ENCODE results near the gene HPS1. TPM values are rescaled to one million over a fixed set of nuclear protein-coding genes. Genes with fewer than 3 reads are reported as not detected.
A peak's percentile ranks its signal among the peaks of the same experiment; 100 is the strongest.

The HPS1 gene
- total RNA-seq, 4 donors from 2014 or later = 48.6 to 66.7 (median 60.5) TPM

DNA sequence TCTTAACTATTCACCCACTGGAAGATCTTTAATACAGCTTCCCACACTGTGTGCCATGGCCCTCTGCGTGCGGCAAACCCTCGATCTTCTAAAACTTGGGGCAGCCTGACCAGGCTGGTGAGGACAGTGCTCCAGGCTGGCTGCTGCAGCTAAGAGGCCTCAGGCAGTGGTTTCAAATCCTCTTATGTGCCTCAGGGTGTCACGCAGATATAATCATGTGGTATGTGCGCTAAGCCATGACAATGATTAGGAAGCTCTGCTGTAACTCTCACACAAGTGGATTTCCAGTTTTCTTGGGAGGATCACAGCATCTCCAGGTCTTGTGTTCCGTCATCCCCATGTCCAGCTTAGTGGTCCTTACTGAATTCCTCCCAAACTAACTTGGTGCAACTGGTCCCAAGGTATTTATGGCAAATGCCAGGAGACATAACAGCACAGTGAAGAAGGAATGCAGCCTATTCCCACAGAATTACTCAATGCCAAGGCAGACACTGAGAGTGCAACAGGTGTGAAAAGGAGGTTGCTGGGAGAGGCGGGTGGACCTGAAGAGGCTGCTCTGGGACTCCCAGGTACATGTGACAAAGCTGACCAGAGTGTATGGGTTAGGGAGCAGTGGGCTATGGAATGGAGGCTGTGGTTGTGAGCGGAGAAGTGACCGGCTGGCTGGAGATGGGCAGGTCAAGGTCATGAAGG, 2.3 kb downstream of the HPS1 start:
- H3K36me3 ChIP-seq = peaks cover 5 to 15% of the 10 kb centered on the region in 2 donors
- 73 to 84% methylated on average over 9 of the region's 9 CpGs for WGBS, 2 donors
- intact Hi-C loops (cut with DNase I) = no loop called here

DNA sequence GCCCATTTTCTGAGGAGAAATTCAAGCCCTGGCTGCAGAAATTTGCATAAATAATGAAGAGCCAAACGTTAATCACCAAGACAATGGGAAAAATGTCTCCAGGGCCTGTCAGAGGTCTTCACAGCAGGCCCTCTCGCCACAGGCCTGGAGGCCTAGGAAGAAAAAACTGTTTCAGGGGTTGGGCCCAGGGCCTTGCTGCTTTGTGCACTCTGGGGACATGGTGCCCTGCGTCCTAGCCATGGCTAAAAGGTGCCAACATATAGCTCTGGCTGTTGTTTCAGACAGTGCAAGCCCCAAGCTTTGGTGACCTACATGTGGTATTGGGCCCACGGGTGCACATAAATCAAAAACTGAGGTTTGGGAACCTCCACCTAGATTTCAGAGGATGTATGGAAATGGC, 8.0 kb downstream of the HPS1 start:
- Histone ChIP-seq H3K27me3 (no peaks in the 10 kb centered on the region), H3K9me3 (no peaks in the 10 kb centered on the region), H3K36me3 (peaks cover 20 to 39% of the 10 kb centered on the region in 2 donors), H3K27ac (no peak overlapping the region), H3K4me3 (replicated peaks in 1 of 3) (no peak overlapping the region), H3K4me1 (no peaks in the 10 kb centered on the region)
- intact Hi-C loops (cut with DNase I) = no loop called here
- TF ChIP-seq, protein P1, sequence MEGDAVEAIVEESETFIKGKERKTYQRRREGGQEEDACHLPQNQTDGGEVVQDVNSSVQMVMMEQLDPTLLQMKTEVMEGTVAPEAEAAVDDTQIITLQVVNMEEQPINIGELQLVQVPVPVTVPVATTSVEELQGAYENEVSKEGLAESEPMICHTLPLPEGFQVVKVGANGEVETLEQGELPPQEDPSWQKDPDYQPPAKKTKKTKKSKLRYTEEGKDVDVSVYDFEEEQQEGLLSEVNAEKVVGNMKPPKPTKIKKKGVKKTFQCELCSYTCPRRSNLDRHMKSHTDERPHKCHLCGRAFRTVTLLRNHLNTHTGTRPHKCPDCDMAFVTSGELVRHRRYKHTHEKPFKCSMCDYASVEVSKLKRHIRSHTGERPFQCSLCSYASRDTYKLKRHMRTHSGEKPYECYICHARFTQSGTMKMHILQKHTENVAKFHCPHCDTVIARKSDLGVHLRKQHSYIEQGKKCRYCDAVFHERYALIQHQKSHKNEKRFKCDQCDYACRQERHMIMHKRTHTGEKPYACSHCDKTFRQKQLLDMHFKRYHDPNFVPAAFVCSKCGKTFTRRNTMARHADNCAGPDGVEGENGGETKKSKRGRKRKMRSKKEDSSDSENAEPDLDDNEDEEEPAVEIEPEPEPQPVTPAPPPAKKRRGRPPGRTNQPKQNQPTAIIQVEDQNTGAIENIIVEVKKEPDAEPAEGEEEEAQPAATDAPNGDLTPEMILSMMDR (IDR thresholded peaks at IDR 0.05) = no peak
- TF ChIP-seq POLR2A (IDR thresholded peaks at IDR 0.05) = no peak
- no peak for DNase-seq
- WGBS, 2 donors = 91 to 95% methylated on average over 4 of the region's 4 CpGs

More for the DNA sequence above, 2.3 kb downstream of the HPS1 start:
- Histone ChIP-seq H3K4me3 (replicated peaks in 1 of 3) (no peak overlapping the region), H3K4me1 (peaks cover 7 to 18% of the 10 kb centered on the region in 2 donors), H3K27ac (no peak overlapping the region), H3K27me3 (no peaks in the 10 kb centered on the region), H3K9me3 (no peaks in the 10 kb centered on the region)
- peak; percentile 39 to 44 for DNase-seq
- no peak for TF ChIP-seq POLR2A (IDR thresholded peaks at IDR 0.05)
- TF ChIP-seq, protein P1 (IDR thresholded peaks at IDR 0.05) = no peak

DNA sequence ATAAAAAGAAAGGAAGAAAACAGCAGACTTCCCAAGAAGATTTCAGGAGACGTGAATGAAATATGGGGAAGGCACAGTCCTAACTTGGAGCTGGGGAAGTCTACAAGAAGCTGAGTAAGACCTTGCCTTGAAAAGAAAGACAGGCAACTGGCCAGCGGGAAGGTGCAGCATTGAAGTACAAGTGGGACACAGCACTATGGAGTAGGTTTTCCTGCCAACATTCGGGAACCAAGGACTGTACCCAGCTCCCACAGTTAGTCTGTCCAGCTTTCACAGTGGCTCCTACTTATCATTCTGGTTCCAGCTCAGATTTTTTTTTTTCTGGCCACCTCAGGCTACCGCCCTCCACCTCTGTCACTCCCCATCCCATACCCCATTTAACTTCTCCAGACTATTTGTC, 10.0 kb downstream of the HPS1 start:
- no peaks in the 10 kb centered on the region for H3K4me1 ChIP-seq
- intact Hi-C loops (cut with DNase I) = no loop called here
- H3K27ac ChIP-seq = no peak overlapping the region
- H3K27me3 ChIP-seq = no peaks in the 10 kb centered on the region
- peaks cover 23 to 50% of the 10 kb centered on the region in 2 donors for H3K36me3 ChIP-seq
- TF ChIP-seq, protein P1 (IDR thresholded peaks at IDR 0.05) = no peak
- no peak for DNase-seq
- no peaks in the 10 kb centered on the region for H3K9me3 ChIP-seq
- WGBS, 2 donors = 89 to 93% methylated on average over 4 of the region's 4 CpGs
- H3K4me3 ChIP-seq (replicated peaks in 1 of 3) = no peak overlapping the region

DNA sequence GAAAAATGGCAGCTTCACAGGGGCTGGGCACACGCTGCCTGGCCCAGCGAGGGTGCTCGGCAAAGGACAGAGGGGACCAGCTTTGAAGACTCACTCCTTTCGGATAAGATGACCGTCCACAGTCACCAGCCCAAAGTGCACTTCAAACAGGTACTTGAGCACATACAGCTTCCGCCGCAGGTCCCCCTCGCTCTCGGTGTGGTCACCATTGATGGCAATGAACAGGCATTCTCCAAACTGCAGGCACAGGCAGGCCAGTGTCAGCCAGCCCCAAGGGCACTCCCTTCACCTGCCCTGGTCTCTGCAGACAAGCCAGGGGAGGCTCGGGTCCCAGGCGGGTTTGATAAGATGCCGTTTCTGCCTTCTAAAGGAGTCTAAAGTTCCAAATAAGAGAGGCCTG, 11.6 kb downstream of the HPS1 start:
- Histone ChIP-seq H3K27ac (no peak overlapping the region), H3K4me3 (replicated peaks in 1 of 3) (no peak overlapping the region), H3K36me3 (peaks cover 27 to 55% of the 10 kb centered on the region in 2 donors), H3K4me1 (no peaks in the 10 kb centered on the region), H3K9me3 (no peaks in the 10 kb centered on the region), H3K27me3 (no peaks in the 10 kb centered on the region)
- no peak for DNase-seq
- 86 to 89% methylated on average over 11 to 12 of the region's 12 CpGs for WGBS, 2 donors
- intact Hi-C loops (cut with DNase I) = no loop called here
- TF ChIP-seq POLR2A (IDR thresholded peaks at IDR 0.05) = no peak
- TF ChIP-seq, protein P1 (IDR thresholded peaks at IDR 0.05) = no peak

DNA sequence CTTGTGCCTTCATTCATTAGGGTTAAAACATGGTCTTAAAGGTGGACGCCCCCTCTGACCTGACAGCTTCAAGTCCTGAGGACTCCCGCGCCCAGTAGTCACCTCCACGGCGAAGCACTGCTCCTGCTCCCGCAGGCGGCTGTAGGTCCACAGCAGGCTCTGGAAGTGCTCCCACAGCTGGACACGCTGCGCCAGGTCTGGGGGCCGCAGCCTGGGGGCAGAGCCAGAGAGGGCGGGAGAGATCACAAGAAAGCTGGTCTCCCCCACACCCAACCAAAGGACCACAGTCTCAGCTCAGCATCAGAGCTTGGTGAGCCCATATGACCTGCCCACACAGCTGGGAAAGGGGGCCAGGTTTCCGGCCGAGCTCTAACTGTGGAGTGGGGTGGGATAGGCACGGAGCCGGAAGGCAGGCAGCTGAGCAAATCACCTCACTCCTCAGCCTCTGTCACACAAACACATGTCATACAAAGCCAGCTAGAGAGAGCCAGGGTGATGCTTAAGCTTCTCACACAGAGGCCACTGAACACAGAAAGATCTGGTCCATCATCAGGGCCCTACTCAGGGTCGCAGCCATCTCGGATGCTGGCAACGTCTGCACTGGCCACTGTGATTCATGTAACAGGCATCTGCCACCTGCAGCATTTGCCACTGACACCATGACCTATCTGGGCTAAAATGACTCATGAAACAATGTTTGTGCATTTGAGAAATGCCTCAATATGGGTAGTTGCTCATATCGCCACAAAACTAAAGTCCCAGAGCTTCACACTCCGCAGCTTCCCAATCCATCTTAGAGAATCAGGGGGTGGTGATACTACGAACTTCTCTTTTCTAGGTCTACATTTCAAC, 12.6 kb downstream of the HPS1 start:
- no peak for DNase-seq
- intact Hi-C loops (cut with DNase I) = no loop called here
- 97 to 99% methylated on average over 17 to 21 of the region's 21 CpGs for WGBS, 2 donors
- Histone ChIP-seq H3K36me3 (peaks cover 37 to 63% of the 10 kb centered on the region in 2 donors), H3K4me1 (no peaks in the 10 kb centered on the region), H3K9me3 (no peaks in the 10 kb centered on the region), H3K27me3 (no peaks in the 10 kb centered on the region), H3K27ac (no peak overlapping the region), H3K4me3 (replicated peaks in 1 of 3) (no peak overlapping the region)
- no peak for TF ChIP-seq POLR2A (IDR thresholded peaks at IDR 0.05)
- TF ChIP-seq, protein P1 (IDR thresholded peaks at IDR 0.05) = no peak
